GM23248 (cell line): Measurements from ENCODE around the gene UBE2S. TPM values are rescaled to one million over a fixed set of nuclear protein-coding genes. Genes with fewer than 3 reads are reported as not detected.
"Not testable (repeated sequence)": the region's sequence is repeated elsewhere in the genome, so short reads cannot be mapped to it uniquely, and the experiment has no call there.

Source experiments
- DNase-seq: peaks from one replicate; pipeline ENCODE4 v3.0.0-alpha.2; 2015
- H2AFZ ChIP-seq: fragments of 200-600 bp; sonication (generic); 2 replicates; pipeline ENCODE4 v1.6.1; 2016; ENCODE audit warnings: antibody characterized with exemption
- H3F3A ChIP-seq: fragments of 200-600 bp; sonication (generic); 2 replicates; pipeline ENCODE4 v1.6.1; 2016; ENCODE audit warnings: mild to moderate bottlenecking, antibody characterized with exemption, mixed run types; ENCODE audit not compliant: insufficient read depth
- H3K27ac ChIP-seq: fragments of 200-600 bp; sonication (generic); 2 replicates; pipeline ENCODE4 v1.5.1; 2016; ENCODE audit warnings: mild to moderate bottlenecking
- H3K27me3 ChIP-seq: fragments of 200-600 bp; sonication (generic); replicated peaks from 2 replicates; pipeline ENCODE4 v1.6.1; 2016; ENCODE audit warnings: mild to moderate bottlenecking; ENCODE audit not compliant: insufficient read depth
- H3K36me3 ChIP-seq: fragments of 200-600 bp; sonication (generic); 2 replicates; pipeline ENCODE4 v1.6.1; 2016; ENCODE audit warnings: low read depth, mild to moderate bottlenecking
- H3K4me1 ChIP-seq: fragments of 200-600 bp; sonication (generic); 2 replicates; pipeline ENCODE4 v1.6.1; 2016; ENCODE audit warnings: mild to moderate bottlenecking; ENCODE audit not compliant: insufficient read depth
- H3K4me2 ChIP-seq: fragments of 200-600 bp; sonication (generic); one replicate; pipeline ENCODE4 v1.6.1; 2016; ENCODE audit warnings: mild to moderate bottlenecking; ENCODE audit not compliant: unreplicated experiment
- H3K4me3 ChIP-seq: fragments of 200-600 bp; sonication (generic); 2 replicates; pipeline ENCODE4 v1.5.1; 2016; ENCODE audit warnings: mild to moderate bottlenecking
- H3K79me2 ChIP-seq: fragments of 200-600 bp; sonication (generic); 2 replicates; pipeline ENCODE4 v1.6.1; 2016; ENCODE audit warnings: mild to moderate bottlenecking; ENCODE audit not compliant: insufficient read depth
- H3K9ac ChIP-seq: fragments of 200-600 bp; sonication (generic); 2 replicates; pipeline ENCODE4 v1.6.1; 2016; ENCODE audit warnings: mild to moderate bottlenecking
- H3K9me2 ChIP-seq: fragments of 200-600 bp; sonication (generic); 2 replicates; pipeline ENCODE4 v1.6.1; 2016; ENCODE audit warnings: mixed run types, mild to moderate bottlenecking, moderate library complexity; ENCODE audit not compliant: insufficient read depth
- H3K9me3 ChIP-seq: fragments of 200-600 bp; sonication (generic); one replicate; pipeline ENCODE4 v1.6.1; 2017; ENCODE audit warnings: low read depth
- H4K20me1 ChIP-seq: fragments of 200-600 bp; sonication (generic); 2 replicates; pipeline ENCODE4 v1.6.0; 2016; ENCODE audit not compliant: insufficient read depth
- EZH2 ChIP-seq: fragments of 200-600 bp; sonication (generic); IDR thresholded peaks from 2 replicates; pipeline ENCODE4 v1.6.1; 2018; ENCODE audit warnings: antibody characterized with exemption, mild to moderate bottlenecking; ENCODE audit not compliant: insufficient read depth, poor library complexity, severe bottlenecking
- EZH2phosphoT487 ChIP-seq: fragments of 200-600 bp; sonication (generic); IDR thresholded peaks from 2 replicates; pipeline ENCODE4 v1.6.1; 2018; ENCODE audit warnings: antibody characterized with exemption, moderate library complexity, mild to moderate bottlenecking, low read depth; ENCODE audit not compliant: insufficient read depth
- WGBS, 2 experiments: methylation state at CpG; one replicate each; pipeline ENCODE4 v1.1.6; 2015 to 2017; ENCODE audit warnings: low lambda C conversion rate in 2 of 2, low coverage in 1 of 2; ENCODE audit errors: missing lambda C conversion rate in 2 of 2; 5-methylcytosine and 5-hydroxymethylcytosine counted together
- in situ Hi-C: fragments of 300-500 bp; cut with MboI; formaldehyde crosslinking; loops from 2 replicates; pipeline ENCODE4 v1.15.0; 2020
- polyA plus RNA-seq: library from polyadenylated mRNA; unstranded; fragments of >200 nt; fragmentation: Nextera tagmentation; extraction: Ambion mirVana; gene quantifications from 2 replicates; pipeline ENCODE4 v1.2.1, GENCODE V29; 2016
- total RNA-seq: library from RNA; depleted of rRNA; stranded (reverse); fragments of >200 nt; shearing (Covaris generic); gene quantifications from 2 replicates; pipeline ENCODE4 v1.2.3, GENCODE V29; 2014

UBE2S gene
- total and polyA plus RNA-seq, 2 experiments from 2014 or later: 82.2 to 106 TPM

GRCh38 chr19:55451163-55451964 lies 43.8 kb upstream of the UBE2S start:
- H3K9ac ChIP-seq: no peak overlapping the region
- DNase-seq: peak; percentile 37
- H3K27ac ChIP-seq: no peak overlapping the region
- H3F3A ChIP-seq: no peaks in the 10 kb centered on the region; the same call in 1 of the 2 replicates
- no peaks in the 10 kb centered on the region for H3K9me3 ChIP-seq
- H3K36me3 ChIP-seq: no peaks in the 10 kb centered on the region
- no peak overlapping the region for H2AFZ ChIP-seq
- H3K4me3 ChIP-seq: peak overlapping the region; percentile 12; the same call in 1 of the 2 replicates
- in situ Hi-C loops: no loop called here
- WGBS, 2 experiments: 2 to 13% methylated on average over 9 to 58 of the region's 80 CpGs
- H4K20me1 ChIP-seq: no peaks in the 10 kb centered on the region; the same call in 1 of the 2 replicates
- H3K4me1 ChIP-seq: no peaks in the 10 kb centered on the region
- no peaks in the 10 kb centered on the region for H3K79me2 ChIP-seq
- H3K4me2 ChIP-seq: peak overlapping the region; percentile 42
- peaks cover 28% of the 10 kb centered on the region for H3K27me3 ChIP-seq
- TF ChIP-seq EZH2phosphoT487 (0 out of 2 replicates have a peak, but pooled peaks have one; percentile 75), EZH2 (peak; percentile 98)
- H3K9me2 ChIP-seq: no peaks in the 10 kb centered on the region

GRCh38 chr19:55449469-55449868 lies 41.9 kb upstream of the UBE2S start:
- DNase-seq: no peak
- Histone ChIP-seq H2AFZ (no peak overlapping the region), H3K9me2 (no peaks in the 10 kb centered on the region), H3K4me2 (no peak overlapping the region), H3K79me2 (no peaks in the 10 kb centered on the region), H3F3A (no peaks in the 10 kb centered on the region; the same call in 1 of the 2 replicates), H4K20me1 (no peaks in the 10 kb centered on the region; the same call in 1 of the 2 replicates), H3K27ac (no peak overlapping the region), H3K36me3 (no peaks in the 10 kb centered on the region), H3K9me3 (no peaks in the 10 kb centered on the region), H3K4me1 (no peaks in the 10 kb centered on the region), H3K9ac (no peak overlapping the region), H3K27me3 (peaks cover 32% of the 10 kb centered on the region), H3K4me3 (no peak overlapping the region)
- 24 to 32% methylated on average over 8 to 16 of the region's 16 CpGs for WGBS, 2 experiments
- TF ChIP-seq EZH2 (no peak), EZH2phosphoT487 (no peak)
- in situ Hi-C loops: no loop called here

GRCh38 chr19:55448175-55448490 lies 40.5 kb upstream of the UBE2S start:
- H3K9me3 ChIP-seq, H3K27ac ChIP-seq, H2AFZ ChIP-seq, H3K4me3 ChIP-seq, DNase-seq, H3K9ac ChIP-seq, H3K9me2 ChIP-seq, H3K4me1 ChIP-seq, H3K36me3 ChIP-seq, H4K20me1 ChIP-seq, H3F3A ChIP-seq, H3K79me2 ChIP-seq, H3K4me2 ChIP-seq, in situ Hi-C loops: not testable (repeated sequence)
- peaks cover 42% of the 10 kb centered on the region for H3K27me3 ChIP-seq
- 66% methylated on average over 5 of the region's 5 CpGs; no CpG with 5 or more reads in 1 of the 2 experiments for WGBS, 2 experiments

GRCh38 chr19:55447421-55448174 lies 40.0 kb upstream of the UBE2S start:
- Histone ChIP-seq H3K79me2 (no peaks in the 10 kb centered on the region), H3F3A (no peaks in the 10 kb centered on the region; the same call in 1 of the 2 replicates), H3K9me3 (no peaks in the 10 kb centered on the region), H3K4me2 (no peak overlapping the region), H3K4me3 (no peak overlapping the region), H4K20me1 (no peaks in the 10 kb centered on the region), H3K27ac (no peak overlapping the region), H3K4me1 (no peaks in the 10 kb centered on the region), H3K36me3 (no peaks in the 10 kb centered on the region), H3K9me2 (no peaks in the 10 kb centered on the region), H3K27me3 (peaks cover 42% of the 10 kb centered on the region), H2AFZ (no peak overlapping the region), H3K9ac (no peak overlapping the region)
- in situ Hi-C loops: no loop called here
- TF ChIP-seq EZH2: no peak
- TF ChIP-seq EZH2phosphoT487: no peak
- WGBS, 2 experiments: 3 to 5% methylated on average over 13 to 16 of the region's 16 CpGs
- peak; percentile 82 for DNase-seq
